GM13976 (cell line): ENCODE data around the gene PPIP5K2.
"Not testable (repeated sequence)": the region's sequence is repeated elsewhere in the genome, so short reads cannot be mapped to it uniquely, and the experiment has no call there.

Experiments
- DNase-seq: peaks from one replicate; pipeline ENCODE4 v3.0.0; 2012; ENCODE audit warnings: low spot score
- in situ Hi-C: fragments of 300-500 bp; cut with MboI; formaldehyde crosslinking; loops from one replicate; pipeline ENCODE4 v1.12.0; 2022; ENCODE audit warnings: low sequenced_read_pairs, mixed read lengths, inconsistent platforms; ENCODE audit not compliant: unreplicated experiment
- TF ChIP-seq, protein P1 (sequence below): IDR thresholded peaks from 2 replicates; pipeline ENCODE4 v1.5.1; 2012; ENCODE audit warnings: borderline replicate concordance, mild to moderate bottlenecking; ENCODE audit not compliant: insufficient read depth; ENCODE audit errors: extremely low read depth, missing control alignments, control extremely low read depth

Gene PPIP5K2

GRCh38 chr5:103218164-103218563, 98.1 kb downstream of the PPIP5K2 start:
- no peak for DNase-seq
- TF ChIP-seq, protein P1, sequence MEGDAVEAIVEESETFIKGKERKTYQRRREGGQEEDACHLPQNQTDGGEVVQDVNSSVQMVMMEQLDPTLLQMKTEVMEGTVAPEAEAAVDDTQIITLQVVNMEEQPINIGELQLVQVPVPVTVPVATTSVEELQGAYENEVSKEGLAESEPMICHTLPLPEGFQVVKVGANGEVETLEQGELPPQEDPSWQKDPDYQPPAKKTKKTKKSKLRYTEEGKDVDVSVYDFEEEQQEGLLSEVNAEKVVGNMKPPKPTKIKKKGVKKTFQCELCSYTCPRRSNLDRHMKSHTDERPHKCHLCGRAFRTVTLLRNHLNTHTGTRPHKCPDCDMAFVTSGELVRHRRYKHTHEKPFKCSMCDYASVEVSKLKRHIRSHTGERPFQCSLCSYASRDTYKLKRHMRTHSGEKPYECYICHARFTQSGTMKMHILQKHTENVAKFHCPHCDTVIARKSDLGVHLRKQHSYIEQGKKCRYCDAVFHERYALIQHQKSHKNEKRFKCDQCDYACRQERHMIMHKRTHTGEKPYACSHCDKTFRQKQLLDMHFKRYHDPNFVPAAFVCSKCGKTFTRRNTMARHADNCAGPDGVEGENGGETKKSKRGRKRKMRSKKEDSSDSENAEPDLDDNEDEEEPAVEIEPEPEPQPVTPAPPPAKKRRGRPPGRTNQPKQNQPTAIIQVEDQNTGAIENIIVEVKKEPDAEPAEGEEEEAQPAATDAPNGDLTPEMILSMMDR = no peak
- in situ Hi-C loops = no loop called here

- DNase-seq, in situ Hi-C loops: not testable (repeated sequence)
Measured at GRCh38 chr5:103219074-103219473, 99.0 kb downstream of the PPIP5K2 start.

DNA sequence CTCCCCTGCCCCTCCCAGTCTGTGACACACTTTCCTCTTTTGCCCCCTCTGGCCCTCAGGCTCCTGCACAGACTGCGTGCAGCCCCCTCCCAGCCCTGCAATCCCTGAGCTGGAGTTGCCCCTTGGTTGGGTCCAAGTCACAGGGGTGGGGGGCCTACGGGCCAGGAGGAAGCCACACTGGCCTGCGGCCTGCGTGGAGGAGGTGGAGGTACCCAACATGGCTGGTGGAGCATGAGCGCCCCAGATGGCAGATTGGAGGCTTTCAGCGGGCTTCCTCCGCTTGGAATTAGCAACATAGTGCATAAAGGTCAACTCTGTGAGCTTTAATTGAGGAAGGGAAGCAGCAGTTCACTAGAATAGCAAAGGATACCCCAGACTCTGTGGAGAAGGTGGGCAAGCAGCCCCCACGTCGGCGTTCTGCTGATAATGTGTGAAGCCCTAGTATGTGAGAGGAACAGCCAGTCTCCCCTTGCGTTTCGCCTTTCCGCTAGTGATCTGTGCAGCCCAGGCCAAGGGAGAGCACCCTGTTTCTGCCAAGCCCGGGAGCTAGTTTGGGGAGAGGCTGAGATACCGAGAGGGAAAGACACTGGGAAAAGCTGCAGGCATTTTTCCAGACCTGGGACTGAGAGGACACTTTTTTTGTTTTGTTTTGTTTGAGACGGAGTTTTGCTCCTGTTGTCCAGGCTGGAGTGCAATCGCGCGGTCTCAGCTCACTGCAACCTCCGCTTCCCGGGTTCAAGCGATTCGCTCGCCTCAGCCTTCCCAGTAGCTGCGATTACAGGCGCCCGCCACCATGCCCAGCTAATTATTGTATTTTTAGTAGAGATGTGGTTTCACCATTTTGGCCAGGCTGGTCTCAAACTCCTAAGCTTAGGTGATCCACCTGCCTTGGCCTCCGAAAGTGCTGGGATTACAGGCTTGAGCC, 103.2 kb downstream of the PPIP5K2 start:
- in situ Hi-C loops = no loop called here
- TF ChIP-seq, protein P1 = no peak
- no peak for DNase-seq

GRCh38 chr5:103224118-103224893, 104.2 kb downstream of the PPIP5K2 start:
- in situ Hi-C loops = no loop called here
- TF ChIP-seq, protein P1 = peak; percentile 56
- DNase-seq = peak; percentile 51

DNA sequence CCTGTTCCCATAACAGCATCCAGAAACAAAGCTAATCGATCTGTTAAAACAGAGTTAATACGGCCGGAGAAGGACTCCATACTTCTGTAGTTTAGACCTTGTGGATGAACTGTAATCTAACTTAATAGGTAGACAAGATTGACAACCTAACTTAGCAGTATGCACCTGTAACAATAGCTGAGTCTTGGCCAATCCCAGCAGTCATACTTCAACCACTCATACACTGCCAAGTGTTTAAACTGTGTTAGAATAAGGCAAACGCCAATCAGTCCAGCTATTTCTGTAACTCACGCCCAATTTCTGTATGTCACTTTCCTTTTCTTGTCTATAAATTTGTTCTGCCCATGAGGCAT, 104.8 kb downstream of the PPIP5K2 start:
- DNase-seq = no peak
- TF ChIP-seq, protein P1 = no peak
- in situ Hi-C loops = no loop called here

GRCh38 chr5:103228061-103228460, 108.0 kb downstream of the PPIP5K2 start:
- TF ChIP-seq, protein P1 = no peak
- DNase-seq = no peak
- in situ Hi-C loops = no loop called here

DNA sequence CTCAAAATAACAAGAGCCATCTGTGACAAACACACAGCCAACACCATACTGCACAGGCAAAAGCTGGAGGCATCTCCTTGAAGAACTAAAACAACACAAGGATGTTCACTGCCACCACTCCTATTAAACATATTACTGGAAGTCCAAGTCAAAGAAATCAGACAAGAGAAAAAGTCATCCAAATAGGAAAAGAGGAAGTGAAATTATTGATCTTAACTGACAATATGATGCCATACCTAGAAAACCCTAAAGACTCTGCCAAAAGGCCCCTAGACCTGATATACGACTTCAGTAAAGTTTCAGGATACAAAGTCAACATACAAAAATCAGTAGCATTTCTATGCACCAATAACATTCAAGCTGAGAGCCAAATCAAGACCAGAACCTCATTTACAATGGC, 108.5 kb downstream of the PPIP5K2 start:
- in situ Hi-C loops = no loop called here
- DNase-seq = no peak
- TF ChIP-seq, protein P1 = no peak
